NCI-H510A treated with DMSO at 0.1 percent for 48 hours (cell line): Measurements from ENCODE around the gene ATR.
"Not testable (repeated sequence)": the region's sequence is repeated elsewhere in the genome, so short reads cannot be mapped to it uniquely, and the experiment has no call there.

Source experiments
- DNase-seq: peaks from one replicate; lab custom pipeline; 2025; lab: John Stamatoyannopoulos, UW

Gene ATR

DNA sequence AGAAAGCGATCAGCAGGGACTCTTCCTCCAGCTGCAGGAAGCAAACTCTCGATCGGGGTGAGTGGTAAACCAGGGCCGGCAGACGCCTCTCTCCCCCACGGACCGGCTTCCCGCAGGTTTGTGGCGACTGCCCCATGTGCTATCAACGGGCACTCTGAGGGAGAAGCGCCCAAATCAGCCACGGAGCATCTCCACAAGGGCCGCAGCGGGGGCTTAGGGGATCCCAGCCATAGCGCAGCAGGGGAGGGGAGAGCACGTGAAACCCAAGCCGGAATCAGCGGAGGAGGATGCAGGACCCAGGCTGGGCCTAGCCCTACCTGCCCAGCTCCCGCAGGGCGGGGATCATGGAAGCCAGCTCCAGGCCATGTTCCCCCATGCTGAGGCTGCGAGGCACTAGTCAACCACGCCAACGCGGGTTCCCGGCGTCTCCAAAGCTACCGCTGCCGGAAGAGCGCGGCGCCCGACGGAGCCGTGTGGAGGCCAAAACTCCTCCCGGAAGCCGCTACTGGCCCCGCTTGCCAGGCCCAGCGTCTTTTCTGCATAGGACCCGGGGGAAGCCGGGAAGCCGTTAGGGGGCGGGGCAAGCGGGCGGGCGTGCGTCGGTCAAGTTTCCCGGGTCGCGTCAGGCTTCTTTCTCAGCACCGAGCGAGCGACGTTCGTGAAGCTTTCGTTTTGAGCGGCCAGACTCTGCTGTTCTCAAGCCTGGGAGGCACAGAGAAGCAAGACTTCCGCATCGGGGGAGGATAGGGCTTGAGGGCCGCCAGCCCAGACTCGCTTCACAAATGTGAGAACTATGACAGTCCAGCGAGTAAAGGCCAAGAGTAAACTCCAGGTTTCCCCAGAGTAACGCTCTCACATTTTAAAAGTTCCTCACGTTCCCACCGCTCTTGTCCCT is at the start of gene ATR:
ATR (minus strand) TSS at position 405 of the 895 bp plus-strand sequence; CDS start at position 376, 29 bp downstream.
- DNase-seq: peak; percentile 80

DNA sequence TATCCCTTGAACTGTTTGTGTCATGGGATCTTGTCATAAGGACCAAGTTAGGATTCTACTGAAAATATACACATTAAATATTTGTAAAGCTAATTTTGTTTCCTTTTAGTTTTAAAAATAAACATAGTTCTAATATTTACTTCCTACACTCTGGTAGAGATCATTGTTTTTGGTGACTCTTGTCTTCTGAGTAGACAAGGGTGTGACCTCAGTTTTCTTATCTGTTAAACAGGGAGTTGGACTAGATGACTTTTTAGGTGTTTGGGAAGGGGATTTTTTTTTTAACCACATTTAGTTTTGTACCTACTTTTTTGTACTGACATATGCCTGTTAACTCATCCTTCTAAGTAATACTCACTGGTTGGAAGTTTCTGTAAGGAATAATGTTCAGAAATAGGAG is 48.4 kb upstream of the ATR start:
- DNase-seq: no peak

DNA sequence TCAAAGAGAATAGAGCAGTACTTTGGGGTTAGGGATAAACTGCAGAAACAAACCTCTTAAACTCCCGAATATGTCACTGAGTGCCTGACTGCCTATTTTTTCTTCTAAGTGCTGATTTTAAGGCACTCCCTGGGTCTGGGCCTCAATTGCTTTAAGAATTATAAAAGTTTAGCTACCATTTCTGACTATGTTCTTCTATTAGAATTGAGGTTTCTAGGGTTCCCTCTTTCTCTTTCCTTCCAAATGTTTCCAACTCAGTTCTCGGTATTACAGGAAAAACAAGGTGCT is 46.6 kb upstream of the ATR start:
- no peak for DNase-seq

DNA sequence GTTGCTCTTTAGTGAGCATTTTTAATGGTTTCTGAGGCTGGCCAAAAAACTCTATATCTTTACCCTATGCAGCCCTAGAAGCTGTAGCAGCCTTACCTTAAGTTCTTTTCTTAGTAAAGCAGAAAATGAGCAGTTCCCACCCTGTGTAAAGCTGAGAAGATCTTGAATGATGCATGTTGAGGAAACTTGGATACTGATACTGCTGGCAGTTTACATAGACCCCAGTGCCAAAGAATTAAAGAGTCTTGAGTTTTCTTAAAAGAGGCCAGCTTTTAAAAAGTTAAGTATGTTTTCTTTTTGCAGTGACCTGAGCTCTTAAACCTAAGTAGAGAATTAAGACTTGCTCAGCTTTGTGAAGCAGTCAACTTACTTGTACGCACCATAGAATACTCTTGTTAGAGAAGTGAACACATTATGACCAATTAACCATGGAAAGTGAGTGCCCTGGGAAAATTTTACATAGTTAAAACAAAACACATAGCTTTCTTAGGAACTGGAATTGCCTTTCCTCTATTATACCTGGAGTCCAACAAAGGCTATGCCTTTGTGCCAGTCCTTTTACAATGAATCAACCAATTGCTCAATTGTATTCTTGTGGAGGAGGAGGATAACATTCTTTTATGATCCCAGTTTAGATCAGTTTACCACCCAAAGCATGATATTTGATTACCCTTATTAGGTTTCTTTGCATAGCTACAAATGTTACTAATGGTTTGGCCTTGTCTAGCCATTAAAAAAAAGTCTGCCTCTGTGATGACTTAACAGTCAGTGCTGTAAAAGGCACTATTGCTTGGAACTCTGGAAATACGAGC is 46.0 kb upstream of the ATR start:
- no peak for DNase-seq

DNA sequence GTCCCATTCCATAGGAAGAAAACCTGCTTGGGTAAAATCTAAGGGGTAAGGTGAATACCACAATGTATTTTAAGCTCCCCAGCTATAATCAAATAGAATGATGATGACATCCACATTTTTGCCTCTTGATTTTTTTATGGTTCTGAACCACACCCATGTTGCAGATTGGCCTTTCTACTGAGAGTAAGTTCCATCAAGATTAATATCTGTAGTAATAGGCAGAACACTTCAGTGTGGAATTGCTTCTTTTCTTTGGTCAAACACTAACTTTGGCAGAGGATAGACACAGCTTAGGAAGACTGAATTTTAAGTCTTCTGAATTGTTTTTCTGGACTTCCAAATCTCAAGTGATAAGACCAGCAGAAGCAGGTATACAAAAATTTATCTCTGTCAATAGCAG is 44.7 kb upstream of the ATR start:
- DNase-seq: no peak

DNA sequence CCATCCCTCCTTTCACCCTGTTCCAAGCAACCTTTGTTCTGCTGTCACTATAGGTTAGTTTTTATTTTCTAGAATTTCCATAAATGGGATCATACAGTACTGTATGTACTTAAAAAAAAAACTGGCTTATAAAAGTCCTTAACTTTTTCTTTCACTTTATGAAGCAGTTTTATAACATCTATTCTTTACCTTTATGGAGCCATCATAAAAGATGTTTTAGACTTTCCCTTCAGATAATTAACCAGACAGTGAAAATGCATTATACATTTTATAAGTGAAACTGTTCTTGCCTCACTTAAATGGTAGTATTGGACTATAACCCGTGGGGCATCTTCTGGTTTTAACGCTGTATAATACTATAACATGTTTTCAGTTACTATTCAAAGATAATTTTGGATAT is 43.9 kb upstream of the ATR start:
- DNase-seq: no peak

DNA sequence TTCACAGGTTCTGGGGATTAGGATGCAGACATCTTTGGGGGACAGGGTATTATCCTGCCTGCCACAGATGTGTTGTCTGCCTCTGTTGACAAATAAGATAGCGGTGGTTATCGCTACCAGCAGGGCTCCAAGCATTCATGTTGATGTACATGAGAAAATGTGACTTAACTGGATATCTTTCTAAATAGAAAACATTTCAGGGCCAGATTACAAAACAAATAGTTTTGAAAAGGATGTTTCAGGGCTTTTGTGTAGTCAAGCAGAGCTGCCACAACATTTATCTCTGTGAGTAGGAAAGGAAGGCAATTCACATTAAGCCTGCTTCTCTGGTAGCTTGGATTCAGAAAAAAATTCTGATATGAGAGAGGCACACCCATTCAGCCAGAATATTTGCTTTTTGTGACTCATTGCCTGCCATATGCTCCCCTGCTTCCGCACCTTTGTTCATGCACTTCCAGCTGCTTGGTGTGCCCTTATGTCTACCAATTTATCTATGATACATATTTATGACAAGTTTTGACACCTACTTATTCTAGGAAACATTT is 40.5 kb upstream of the ATR start:
- DNase-seq: peak; percentile 30

DNA sequence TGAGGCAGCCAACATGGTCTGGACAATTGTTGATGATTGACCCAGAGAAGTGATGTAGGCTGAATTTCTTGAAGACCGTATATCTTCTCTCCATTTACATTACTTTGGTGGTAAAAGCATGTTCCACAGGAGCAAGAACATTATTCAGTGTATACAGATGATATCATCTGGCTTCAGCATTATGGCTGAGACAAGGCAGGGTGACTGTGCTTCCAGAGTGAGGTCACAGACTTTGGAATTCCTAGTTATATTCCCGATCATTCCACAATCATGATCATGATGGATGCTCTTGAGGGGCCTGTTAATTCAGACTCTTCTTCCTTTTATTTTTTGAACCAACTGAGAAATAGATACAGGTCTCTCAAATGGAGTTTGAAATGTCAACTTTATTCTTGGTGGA is 36.6 kb upstream of the ATR start:
- DNase-seq: no peak

DNA sequence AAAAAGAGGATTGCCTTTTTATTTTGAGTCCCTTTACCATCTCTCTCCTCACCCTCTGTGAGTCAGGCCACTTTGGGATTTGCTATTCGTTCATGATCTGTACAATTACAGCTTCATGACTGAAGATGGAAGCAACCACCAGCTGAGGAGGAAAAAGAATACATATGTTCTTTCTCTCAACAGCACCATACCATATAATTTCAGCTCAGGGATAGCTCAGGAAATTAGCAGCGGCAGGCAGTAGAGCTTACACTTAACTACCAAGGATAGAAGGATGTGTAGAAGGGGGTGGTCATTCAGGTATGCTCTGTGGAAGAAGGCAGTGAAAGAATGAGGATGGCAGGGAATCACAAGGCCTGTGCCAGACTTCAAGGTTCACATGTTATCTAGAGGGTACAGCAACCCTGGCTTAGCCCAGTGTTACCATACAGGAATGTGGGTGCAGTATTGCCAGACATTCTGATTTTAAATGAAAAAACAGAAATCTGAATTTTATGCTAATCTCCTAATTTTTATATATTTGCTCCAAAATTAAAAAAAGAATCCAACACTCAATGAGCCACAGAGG is 35.6 kb upstream of the ATR start:
- DNase-seq: no peak

DNA sequence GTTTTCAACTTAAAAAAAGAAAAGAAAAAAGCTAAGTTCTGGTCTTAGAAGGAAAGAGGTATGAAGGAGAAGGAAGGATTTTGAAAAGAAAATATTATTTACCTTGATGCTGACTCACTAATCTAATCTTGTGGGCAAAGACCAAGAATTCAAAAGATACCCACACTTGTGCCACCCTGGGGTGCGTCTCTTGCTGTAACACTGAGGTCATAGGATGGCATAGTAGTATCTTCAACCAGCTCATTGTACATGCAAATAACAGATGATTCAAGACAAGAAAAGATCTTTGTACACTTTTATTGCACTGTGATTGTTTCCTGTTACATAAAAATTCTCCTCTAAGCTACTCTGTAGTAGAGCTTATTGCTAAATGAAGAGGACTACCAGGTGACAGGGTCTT is 35.0 kb upstream of the ATR start:
- DNase-seq: no peak

DNA sequence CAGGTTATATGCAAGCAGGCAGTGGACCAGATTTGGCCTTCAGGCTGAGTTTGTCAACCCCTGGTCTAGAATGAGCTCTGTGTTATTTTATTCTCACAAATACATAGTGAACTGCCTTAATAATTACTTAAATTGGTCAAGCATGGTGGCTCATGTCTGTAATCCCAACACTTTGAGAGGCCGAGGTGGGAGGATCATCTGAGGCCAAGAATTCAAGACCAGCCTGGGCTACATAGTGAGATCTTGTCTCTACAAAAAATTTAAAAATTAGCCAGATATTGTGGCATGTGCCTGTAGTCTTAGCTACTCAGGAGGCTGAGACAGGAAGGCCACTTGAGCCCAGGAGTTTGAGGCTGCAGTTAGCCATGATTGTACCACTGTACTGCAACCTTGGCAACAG is 32.7 kb upstream of the ATR start:
- no peak for DNase-seq

DNA sequence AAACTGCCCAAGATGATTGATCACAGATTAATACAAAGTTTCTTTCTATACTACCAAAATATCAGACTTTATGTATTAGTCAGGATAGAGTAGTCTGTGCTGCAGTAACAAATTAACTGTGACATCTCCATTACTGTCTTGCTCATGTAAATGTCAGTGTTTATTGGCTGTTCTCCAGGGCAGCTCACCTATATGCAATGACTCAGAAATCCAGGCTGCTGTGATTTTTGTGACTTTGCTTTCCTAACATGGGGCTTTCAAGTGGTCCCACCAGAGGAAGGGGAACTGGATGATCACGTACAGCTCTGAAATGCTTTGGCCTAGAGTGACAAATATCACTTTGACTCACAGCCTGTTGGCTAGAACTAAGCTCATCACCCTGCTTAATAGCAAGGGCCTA is 30.6 kb upstream of the ATR start:
- no peak for DNase-seq

DNA sequence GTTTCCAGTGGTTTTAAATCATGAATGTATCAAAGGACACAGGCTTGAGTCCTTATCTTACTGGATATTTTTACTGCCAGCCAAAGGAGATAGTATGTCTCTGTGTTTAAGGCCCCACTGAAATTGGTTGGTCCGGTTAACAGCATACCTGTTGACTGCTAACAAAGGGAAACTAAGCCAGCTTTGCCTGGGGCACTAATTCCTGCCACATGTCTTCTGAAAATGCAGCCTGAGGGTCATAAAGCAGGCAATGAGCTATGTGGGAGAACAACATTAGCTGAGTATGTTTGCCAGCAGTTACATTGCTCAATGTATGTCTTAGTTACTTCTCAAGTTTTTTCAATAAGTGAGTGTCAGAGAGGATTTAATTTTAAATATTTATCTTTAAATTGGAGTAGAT is 30.1 kb upstream of the ATR start:
- DNase-seq: no peak

DNA sequence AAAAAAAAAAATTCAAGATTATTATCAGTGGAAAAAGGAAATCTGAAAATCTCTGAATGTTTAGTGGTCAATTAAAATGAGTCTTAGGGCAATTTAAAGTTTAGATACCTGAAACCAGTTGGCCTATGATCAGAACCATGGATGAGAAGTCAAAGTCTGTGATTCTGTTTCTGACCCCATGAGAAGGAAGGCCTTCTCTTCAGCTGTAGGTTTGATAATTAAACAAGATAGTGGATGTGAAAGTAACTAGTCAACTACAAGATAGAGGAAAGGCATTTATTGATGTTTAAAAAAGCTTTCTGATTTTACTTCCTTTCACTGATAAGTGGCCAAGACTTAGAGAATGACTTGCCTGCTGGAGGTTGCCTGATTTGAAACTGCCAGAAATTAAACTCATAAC is 26.4 kb upstream of the ATR start:
- DNase-seq: no peak

DNA sequence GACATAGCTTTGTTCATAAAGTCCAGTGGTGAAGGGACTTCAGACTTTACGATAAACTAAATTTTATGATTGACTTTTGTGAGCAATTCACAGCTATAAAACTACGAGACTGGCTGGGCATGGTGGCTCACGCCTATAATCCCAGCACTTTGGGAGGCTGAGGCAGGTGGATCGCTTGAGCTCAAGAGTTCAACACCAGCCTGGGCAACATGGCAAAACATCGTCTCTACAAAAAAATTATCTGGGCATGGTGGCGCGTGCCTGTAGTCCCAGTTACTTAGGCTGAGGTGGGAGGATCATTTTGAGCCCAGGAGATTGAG is 24.8 kb upstream of the ATR start:
- not testable (repeated sequence) for DNase-seq

DNA sequence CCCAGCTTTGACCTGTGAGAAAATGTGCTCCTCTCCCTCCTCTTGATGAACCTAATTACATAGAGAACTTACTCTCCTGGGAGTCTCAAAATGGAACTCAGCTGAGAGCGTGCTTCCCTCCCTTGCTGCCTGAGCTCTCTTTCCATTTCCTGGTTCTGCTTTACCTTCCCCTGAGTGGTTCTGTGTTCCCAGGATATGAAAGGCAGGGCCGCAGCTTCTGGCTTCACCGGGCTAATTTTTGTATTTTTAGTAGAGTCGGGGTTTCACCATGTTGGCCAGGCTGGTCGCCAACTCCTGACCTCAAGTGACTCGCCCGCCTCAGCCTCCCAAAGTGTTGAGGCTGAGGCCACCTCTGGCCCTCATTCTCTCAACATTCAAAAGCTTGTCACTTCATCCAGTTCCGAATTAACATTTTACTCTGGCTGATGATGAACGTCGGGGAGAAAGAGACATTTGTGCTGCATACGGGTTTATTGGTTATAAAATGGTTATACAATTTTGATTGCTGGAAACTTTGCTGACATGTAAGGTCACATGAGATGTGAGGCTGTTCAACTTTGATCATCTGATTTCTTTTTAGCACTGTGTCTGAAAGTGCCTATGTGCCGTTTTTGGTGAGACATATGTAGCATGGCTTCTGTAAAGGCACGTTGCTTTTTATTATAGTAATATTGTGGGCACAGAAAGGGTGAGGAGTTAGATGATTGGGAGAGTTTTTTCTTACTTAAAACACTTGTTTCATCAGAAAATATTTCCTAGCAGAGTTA is 24.3 kb upstream of the ATR start:
- no peak for DNase-seq

DNA sequence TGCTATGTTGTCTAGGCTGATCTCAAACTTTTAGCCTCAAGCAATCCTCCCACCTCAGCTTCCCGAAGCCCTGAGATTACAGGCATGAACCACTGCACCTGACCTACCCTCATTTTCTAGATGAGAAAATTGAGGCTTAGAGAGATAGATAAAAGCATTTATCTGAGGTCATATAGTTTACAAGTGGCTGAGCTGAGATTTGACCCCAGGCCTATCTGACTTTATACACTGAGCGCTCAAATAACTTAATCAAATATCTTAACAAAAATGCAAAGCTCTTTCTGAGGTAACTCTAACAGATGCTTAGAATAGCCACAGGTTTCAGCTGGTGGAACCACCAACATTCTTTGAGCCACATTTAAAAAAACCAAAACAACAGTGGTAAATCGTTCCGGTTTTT is 23.2 kb upstream of the ATR start:
- DNase-seq: no peak

DNA sequence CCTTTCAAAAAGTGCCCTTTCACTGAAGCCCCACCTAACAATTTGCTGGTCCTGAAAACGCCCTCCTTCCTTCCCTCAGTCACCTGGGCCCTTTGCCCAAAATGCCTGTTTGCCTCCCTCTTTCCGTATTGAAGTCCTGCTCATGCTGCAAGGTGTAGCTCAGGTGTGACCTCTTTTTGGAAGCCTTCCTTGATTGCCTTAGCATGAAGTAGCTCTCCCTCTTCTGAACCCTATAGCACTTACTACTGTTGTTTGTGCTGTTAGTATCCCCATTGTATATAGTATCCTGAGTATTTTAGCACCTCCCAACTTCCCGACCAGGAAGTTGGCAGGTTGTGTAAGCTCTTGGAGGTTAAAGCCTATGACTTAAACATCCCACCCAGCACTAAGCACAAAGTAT is 19.4 kb upstream of the ATR start:
- DNase-seq: peak; percentile 2

DNA sequence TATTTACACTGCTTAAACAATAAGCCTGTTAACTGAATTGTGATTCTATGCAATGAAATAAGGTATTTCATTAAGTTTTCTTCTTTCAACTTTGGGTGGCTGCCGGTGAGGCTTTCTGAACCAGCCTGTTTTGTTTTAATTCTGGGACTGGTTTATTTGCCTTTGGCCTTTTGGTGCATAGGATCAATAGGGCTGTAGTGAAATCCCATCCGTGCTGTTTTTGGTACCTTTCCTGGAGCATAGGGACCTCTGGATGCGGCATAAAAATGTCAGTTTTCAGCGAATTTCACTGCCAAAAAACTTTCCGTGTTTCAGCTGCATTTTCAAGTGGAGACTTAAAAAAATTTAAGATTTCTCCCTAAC is 18.2 kb upstream of the ATR start:
- no peak for DNase-seq

DNA sequence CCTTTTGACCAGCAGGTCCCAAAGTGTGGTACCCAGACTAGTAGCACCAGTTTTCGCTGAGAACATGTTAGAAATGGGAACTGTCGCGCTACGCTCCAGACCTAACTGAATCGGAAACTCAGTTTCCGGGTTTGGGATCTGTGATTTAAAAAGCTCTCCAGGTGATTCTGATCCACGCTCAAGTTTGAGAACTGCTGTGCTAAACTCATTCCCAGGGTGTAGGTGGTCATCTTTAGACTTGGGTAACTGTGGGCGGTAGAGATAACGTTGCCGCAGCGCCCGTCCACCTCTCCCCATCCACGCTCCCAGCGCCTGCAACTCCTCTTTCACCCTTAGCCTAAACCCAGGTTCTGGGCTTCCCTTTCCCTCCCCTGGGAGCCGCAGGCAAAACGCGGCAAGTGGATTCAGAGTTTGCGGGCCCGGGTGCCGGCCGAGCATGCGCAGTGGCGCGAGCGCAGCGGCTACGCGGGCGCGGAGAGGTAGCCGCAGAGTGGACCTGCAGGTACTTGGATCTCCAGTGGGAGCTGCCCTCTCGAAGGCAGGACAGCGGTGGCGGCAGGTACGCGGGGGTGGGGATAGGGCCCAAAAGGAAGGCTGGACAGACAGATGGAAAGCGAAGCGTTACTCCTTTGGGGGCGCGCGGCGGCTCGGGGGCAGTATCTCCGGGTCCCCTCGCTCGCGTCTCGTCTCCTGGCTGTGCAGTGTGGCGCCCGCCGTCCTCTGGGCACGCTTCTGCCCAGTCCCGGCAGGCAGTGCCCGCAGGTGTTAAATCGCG is 17.6 kb upstream of the ATR start, which contains the start of gene PLS1:
PLS1 (plus strand) TSS at position 443 of the 775 bp plus-strand sequence. CDS start 67,845 bp downstream, outside the sequence.
- DNase-seq: peak; percentile 73

DNA sequence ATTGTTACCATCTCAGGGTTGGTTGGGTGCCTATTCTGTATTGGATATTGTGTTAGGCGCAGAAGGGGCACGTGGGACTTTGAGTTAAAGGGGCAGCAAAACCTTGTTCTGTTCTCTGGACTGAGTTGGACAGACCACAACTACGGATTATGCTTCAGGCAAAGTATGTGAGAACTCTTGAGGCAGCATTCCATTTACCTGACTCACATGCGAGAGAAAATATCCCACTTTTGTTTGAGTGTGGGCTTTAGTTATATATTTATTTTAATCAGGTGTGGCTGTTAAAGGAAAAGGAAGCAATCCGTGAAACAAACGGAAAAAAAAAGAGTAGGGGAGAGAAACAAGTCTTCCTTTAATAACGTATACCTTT is 17.0 kb upstream of the ATR start:
- peak; percentile 31 for DNase-seq

DNA sequence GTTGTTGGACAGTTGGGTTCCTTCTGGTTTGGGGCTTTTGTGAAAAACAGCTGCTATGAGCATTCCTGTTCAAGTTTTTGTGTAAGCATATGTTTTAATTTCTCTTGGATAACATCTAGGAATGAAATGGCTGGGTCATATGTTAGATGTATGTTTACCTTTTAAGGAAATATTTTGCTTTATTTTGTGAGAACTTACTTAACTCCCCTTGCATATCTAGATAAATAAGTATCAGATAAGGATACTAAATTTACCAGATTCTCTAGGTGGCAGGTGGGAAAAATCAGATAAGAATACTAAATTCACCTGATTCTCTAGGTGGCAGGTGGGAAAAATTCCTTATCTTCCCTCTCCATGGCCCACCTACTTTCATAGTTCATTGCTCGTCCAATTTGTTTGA is 16.6 kb upstream of the ATR start:
- no peak for DNase-seq
